Stimulated activated CD8-positive, alpha-beta memory T cell treated with anti-CD3 and anti-CD28 coated beads, Interleukin-15, amount 100 ng/mL, for 24 hours (primary cell): Measurements from ENCODE around the gene NLRP10.
"Not testable (repeated sequence)": the region's sequence is repeated elsewhere in the genome, so short reads cannot be mapped to it uniquely, and the experiment has no call there.

Experiments
- DNase-seq: peaks from one replicate; pipeline ENCODE4 v3.0.0-alpha.2; 2020; ENCODE audit warnings: low read depth

NLRP10 gene, protein sequence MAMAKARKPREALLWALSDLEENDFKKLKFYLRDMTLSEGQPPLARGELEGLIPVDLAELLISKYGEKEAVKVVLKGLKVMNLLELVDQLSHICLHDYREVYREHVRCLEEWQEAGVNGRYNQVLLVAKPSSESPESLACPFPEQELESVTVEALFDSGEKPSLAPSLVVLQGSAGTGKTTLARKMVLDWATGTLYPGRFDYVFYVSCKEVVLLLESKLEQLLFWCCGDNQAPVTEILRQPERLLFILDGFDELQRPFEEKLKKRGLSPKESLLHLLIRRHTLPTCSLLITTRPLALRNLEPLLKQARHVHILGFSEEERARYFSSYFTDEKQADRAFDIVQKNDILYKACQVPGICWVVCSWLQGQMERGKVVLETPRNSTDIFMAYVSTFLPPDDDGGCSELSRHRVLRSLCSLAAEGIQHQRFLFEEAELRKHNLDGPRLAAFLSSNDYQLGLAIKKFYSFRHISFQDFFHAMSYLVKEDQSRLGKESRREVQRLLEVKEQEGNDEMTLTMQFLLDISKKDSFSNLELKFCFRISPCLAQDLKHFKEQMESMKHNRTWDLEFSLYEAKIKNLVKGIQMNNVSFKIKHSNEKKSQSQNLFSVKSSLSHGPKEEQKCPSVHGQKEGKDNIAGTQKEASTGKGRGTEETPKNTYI

GRCh38 chr11:7965386-7965785 is at the start of gene NLRP10:
Gene NLRP10, minus strand, starts transcription at chr11:7965447. Its CDS starts 1,952 bp downstream, at chr11:7963495.
- DNase-seq: no peak

- DNase-seq: no peak
Measured at GRCh38 chr11:8013833-8014232, 48.6 kb upstream of the NLRP10 start.

- DNase-seq: no peak
Measured at GRCh38 chr11:8011981-8012444, 46.8 kb upstream of the NLRP10 start.

DNA sequence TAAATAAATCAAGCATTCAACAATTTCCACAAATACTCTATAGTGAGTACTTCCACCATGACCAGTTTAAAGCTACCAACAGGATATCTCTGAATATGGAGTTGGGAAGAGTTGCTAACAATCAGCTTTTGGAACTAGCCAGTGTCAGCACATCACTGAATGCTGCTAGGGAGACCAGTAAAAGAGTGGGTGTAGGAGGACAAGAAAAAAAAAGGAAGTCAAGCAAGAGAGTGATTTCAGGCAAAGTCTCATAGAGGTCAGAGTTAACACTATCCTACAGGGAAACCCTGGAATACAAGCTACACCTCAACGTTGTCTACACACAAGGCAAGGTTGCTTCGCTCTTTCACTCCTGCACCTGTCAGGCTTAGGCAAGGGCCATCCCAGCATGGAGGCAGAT is 46.1 kb upstream of the NLRP10 start:
- DNase-seq: no peak

- no peak for DNase-seq
Measured at GRCh38 chr11:8009856-8010255, 44.6 kb upstream of the NLRP10 start.

- no peak for DNase-seq
Measured at GRCh38 chr11:8008212-8008611, 43.0 kb upstream of the NLRP10 start.

DNA sequence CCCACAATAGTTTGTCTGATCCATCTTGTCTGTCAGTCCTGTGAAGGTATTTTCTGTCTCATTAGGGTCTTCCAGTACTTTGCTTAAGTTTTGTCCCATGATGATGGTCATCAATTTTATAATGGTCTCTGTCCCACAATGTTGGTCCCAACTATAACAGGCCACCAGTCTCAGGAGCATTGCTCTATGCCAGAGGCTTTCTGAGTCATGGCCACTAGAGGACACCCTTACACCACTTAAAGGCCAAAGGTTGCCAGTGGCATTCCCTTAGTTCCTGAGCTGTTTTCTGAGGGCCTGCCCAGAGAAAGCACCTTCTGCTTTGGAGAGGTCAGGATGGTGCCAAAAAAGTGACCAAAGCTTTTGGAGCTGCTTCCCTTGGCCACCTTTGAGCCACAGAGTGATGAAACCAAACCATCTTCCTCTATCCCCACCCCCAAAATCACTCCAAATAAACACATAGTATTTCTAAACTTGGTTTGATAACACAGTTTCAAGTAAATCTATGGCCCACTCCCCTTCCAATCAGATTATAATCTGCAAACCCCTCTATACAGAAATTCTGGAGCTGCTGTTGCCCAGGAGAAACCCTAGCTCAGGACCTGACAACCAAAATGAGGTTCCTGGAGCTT is 41.2 kb upstream of the NLRP10 start:
- no peak for DNase-seq

DNA sequence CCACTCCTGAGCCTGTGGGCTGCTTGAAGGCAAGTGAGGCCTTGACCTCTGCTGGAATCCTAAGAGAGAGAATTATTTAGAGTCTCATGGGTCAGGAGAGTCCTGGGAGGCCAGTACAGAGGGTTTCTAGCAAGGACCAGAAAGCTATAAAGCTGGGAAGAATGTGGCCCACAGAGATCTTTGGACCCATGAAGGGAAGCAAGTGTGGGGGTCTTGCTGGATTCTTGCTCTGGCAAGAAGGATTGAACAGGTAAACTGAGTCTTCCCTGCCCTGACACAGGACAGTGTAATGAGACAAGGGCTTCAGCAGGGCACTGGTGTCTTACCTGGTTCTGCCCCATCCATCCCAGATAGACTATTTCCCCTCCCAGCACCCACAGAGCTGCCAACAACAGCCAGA is 40.3 kb upstream of the NLRP10 start:
- DNase-seq: no peak

DNA sequence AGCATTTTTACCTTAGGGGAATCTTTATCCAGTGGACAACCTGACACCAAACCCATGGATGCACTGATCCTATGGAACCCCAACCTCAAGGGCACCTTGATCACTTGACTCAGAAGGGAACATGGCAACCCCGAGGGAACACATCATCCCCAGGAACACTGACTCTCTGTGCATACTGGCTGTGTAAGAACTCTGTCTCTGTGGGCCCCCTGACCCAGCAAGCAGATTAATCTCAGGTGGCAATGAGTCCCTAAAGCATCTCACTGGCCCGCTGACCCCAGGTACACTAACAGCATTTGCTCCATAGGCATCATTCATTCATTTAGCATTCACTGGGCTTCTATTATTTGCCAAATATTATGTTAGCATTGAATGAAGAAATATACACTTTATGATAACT is 38.8 kb upstream of the NLRP10 start:
- DNase-seq: no peak

DNA sequence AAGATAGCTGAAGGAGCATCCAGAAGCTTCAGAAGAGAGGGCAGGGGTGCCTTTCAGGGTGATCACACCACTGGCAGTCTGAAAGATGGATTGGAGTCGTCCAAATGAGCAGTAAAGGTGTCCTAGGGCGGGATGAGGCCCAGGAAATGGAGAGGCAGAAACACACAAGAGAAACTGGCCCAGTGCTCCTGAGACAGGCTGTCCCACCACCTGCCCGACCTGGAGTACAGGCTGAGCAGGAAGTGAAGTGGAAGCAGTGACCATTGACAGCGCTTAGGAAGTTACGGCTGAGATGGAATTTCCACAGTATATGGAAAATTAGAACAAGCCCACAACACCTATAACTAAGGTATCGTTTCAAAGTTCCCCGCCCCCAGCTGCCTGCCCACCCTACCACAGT is 37.9 kb upstream of the NLRP10 start:
- DNase-seq: no peak

DNA sequence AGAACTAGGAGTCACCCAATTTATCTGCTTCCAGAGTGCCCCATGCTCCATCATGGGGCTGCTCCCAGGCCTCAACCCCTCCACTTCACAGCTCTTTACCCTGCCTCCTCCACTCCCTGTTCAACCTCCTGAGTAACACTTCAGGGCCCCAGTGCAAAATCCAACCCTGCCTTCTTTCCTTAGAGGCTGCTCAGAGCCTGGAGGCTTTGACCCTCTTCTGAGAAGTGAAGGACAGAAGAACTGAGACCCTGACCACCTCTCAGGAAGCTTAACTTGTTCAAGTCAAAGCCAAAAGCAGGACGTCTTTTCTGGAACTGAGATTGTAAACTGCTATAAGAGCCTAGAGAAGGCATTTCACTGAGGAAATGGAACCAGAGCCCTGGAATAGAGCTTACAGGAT is 37.4 kb upstream of the NLRP10 start:
- DNase-seq: no peak

DNA sequence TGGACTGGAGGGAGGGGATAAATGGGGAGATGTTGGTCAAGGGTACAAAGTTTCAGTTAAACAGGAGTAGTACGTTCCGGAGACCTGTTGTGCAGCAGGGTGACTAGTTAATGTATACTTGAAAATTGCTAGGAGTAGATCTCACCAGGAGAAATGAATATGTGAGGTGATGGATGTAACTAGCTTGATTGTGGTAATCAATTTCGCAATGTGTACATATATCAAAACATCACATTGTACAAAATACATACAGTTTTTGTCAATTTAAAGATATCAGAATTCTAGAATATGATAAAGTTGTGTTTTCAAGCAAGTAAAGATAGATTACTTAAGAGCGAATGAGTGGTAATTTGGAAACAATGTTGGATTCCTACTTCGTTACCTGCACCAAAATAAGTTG is 35.1 kb upstream of the NLRP10 start:
- DNase-seq: no peak

- DNase-seq: no peak
Measured at GRCh38 chr11:7999795-8000194, 34.5 kb upstream of the NLRP10 start.

DNA sequence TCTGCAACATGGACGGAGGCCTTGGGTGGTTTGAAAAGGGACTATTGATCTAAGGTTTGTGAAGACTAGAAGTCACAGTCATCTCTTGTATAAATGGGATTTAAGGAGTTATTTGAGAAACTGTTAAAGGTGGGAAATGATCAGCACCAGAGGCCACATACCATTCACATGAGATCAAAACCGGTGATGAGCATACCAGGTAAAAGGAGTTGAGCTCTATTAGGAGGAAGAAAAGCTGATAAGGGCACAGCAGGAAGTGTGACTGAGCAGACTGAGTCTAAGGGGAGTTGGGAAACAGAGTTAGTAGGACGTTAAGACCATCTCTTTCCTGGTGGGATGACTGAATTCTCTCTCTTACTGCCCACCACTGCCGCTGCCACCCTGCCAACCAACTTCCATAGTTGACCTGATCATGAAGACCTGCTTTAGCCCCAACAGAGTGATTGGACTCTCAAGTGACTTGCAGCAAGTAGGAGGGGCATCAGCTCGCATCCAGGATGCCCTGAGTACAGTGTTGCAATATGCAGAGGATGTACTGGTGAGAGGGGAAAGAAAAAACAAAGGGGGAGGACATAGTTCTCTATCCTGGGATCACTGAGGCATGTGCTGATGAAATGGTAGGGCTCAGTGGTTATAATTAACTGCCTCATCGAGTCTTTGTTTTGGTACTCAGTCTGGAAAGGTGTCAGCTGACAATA is 29.5 kb upstream of the NLRP10 start:
- no peak for DNase-seq

DNA sequence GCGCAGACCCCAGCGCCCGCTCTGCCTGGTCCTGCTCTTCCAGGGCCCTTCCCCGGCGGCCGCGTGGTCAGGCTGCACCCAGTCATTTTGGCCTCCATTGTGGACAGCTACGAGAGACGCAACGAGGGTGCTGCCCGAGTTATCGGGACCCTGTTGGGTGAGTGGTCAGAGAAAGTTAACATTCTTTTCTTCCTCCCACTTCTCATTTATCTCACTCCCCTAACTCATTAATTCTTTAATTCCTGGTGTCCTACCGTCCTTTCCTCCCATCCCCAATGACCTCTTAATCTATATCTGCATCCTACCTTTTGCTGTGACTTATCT is 22.3 kb upstream of the NLRP10 start:
- not testable (repeated sequence) for DNase-seq

DNA sequence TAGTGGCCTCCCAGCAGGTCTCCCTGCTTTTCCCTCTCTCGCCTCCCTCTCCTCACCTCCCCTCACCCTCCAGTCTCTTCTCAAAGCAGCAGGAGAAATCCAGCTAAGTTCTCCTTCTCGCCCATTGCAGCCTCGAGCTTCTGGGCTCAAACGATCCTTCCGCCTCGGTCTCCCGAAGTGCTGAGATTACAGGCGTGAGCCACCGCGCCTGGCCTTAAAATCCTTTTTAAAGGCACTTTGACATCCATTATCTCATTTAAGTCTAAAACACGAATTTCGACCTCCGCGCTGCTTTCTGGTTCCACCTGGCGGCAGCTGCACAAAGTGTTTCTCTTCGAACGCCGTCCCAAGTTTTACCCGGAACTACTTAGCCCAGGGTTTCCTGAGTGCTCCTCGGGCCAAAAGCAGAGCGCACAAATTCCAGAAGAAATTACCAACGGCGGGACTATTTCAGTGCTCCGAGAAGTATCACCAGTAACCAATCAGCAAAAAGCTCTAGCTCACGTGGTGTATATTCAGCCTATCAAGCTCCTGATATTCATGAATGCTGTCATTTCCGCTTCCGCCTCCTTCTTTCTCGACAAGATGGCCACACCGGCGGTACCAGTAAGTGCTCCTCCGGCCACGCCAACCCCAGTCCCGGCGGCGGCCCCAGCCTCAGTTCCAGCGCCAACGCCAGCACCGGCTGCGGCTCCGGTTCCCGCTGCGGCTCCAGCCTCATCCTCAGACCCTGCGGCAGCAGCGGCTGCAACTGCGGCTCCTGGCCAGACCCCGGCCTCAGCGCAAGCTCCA is 21.7 kb upstream of the NLRP10 start, which contains the start of gene EIF3F:
EIF3F (plus strand) TSS at position 570 of the 792 bp plus-strand sequence; CDS start at position 586, 16 bp downstream.
- DNase-seq: peak; percentile 54

GRCh38 chr11:7983832-7984590 is 18.8 kb upstream of the NLRP10 start:
- DNase-seq: no peak

DNA sequence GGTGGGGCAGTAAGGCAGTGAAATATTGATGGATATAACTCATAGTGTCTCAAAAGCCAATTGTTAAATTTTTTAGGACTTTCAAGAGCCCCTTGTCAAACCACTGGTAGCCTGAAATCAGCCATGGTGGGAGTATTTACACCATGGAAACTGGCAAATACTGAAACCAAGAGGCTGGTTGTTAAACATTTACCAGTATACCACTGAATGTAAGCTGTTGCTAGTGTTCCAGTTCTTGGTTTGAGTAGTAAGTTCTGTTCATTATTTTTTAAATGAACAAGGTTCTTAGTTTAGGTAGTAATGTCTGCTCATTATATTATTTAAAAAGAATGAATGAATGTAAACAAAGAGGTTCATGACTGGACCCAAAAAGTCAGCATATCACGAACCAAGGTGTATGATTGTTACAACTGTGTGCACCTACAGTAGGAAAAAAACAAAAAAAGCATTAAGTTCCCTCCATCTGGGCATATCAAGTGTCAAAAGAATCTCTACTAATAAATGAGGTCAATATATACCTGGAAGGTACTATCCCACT is 17.4 kb upstream of the NLRP10 start:
- no peak for DNase-seq

GRCh38 chr11:7981619-7982157 is 16.4 kb upstream of the NLRP10 start:
- DNase-seq: no peak

- DNase-seq: no peak
Measured at GRCh38 chr11:7977232-7977917, 12.1 kb upstream of the NLRP10 start.
